ENCODE results near the gene GPR157.

DNA sequence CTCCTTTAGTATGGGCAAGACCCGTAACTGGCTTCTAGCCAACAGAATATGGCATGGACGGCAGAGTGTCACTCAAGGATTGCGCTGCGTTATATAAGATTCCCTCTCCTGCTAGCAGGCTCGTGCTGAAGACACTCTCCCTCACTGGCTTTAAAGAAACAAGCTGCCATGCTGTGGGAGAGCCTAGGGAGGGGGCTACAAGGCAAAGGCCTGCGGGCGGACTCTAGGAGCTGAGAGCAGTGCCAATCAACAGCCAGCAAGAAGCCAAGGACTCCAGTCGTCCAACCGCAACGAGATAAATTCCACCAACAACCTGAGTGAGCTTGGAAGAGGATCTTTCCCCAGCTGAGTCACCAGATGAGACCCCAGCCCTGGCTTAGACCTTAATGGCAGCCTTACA, 45.9 kb upstream of the GPR157 start:
- no peak for TF ChIP-seq POLR2A (IDR thresholded peaks at IDR 0.05; ENCODE audit: extremely low read depth, insufficient read length)
- TF ChIP-seq, protein P1, sequence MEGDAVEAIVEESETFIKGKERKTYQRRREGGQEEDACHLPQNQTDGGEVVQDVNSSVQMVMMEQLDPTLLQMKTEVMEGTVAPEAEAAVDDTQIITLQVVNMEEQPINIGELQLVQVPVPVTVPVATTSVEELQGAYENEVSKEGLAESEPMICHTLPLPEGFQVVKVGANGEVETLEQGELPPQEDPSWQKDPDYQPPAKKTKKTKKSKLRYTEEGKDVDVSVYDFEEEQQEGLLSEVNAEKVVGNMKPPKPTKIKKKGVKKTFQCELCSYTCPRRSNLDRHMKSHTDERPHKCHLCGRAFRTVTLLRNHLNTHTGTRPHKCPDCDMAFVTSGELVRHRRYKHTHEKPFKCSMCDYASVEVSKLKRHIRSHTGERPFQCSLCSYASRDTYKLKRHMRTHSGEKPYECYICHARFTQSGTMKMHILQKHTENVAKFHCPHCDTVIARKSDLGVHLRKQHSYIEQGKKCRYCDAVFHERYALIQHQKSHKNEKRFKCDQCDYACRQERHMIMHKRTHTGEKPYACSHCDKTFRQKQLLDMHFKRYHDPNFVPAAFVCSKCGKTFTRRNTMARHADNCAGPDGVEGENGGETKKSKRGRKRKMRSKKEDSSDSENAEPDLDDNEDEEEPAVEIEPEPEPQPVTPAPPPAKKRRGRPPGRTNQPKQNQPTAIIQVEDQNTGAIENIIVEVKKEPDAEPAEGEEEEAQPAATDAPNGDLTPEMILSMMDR (IDR thresholded peaks at IDR 0.05; ENCODE audit: low read depth, low read length): no peak
